NB4 (cell line): Measurements from ENCODE around the gene OSM.
A peak's percentile ranks its signal among the peaks of the same experiment; 100 is the strongest.

Source experiments
- DNase-seq: peaks from one replicate; pipeline ENCODE4 v3.0.0; 2010; ENCODE audit warnings: low read depth
- H3K4me3 ChIP-seq: one replicate; pipeline ENCODE4 v1.5.1; 2011; ENCODE audit warnings: mild to moderate bottlenecking, low read depth, low read length, moderate library complexity
- CTCF ChIP-seq: IDR thresholded peaks from one replicate; pipeline ENCODE4 v1.5.1; 2012; ENCODE audit warnings: low read depth, low read length
- MYC ChIP-seq: IDR thresholded peaks from 2 replicates; pipeline ENCODE4 v1.6.1; 2011; ENCODE audit warnings: low read depth, low read length
- POLR2A ChIP-seq: IDR thresholded peaks from 2 replicates; pipeline ENCODE4 v1.6.1; 2011; ENCODE audit warnings: mild to moderate bottlenecking; ENCODE audit not compliant: insufficient read length; ENCODE audit errors: extremely low read depth
- TF ChIP-seq, protein P1 (sequence below): IDR thresholded peaks from 2 replicates; pipeline ENCODE4 v1.6.1; 2011; ENCODE audit warnings: low read depth, low read length

Gene OSM

DNA sequence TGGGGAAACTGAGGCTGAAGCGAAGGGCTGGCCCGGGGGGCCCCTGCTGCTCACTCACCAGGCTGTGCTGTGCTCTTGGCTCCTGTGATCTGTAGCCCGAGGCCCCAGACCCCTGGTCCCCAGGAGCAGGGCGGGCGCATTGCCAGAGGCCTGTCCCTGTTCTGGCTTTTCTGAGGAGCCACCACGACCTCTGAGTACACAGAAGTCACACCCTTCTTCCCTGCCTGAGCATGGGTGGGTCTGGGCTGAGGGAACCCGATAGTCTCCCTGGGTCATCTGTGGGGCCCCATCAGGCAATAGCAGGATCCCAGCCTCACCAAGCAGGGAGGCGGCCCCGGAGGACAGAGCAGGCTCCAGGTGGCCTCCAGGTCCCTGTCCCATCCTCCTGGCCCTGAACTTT lies 17.5 kb upstream of the OSM start:
- H3K4me3 ChIP-seq = no peak overlapping the region
- no peak for DNase-seq
- no peak for TF ChIP-seq CTCF
- no peak for TF ChIP-seq POLR2A
- TF ChIP-seq MYC = no peak

GRCh38 chr22:30283342-30283741 lies 16.7 kb upstream of the OSM start:
- peak; percentile 35 for DNase-seq
- TF ChIP-seq POLR2A (no peak), CTCF (no peak), MYC (no peak)
- TF ChIP-seq, protein P1, sequence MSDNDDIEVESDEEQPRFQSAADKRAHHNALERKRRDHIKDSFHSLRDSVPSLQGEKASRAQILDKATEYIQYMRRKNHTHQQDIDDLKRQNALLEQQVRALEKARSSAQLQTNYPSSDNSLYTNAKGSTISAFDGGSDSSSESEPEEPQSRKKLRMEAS = no peak
- H3K4me3 ChIP-seq = no peak overlapping the region

- H3K4me3 ChIP-seq = no peak overlapping the region
- peak; percentile 68 for DNase-seq
- TF ChIP-seq, protein P1 = no peak
- TF ChIP-seq MYC (no peak), POLR2A (no peak), CTCF (no peak)
Observed at GRCh38 chr22:30282616-30283046, 16.0 kb upstream of the OSM start.

DNA sequence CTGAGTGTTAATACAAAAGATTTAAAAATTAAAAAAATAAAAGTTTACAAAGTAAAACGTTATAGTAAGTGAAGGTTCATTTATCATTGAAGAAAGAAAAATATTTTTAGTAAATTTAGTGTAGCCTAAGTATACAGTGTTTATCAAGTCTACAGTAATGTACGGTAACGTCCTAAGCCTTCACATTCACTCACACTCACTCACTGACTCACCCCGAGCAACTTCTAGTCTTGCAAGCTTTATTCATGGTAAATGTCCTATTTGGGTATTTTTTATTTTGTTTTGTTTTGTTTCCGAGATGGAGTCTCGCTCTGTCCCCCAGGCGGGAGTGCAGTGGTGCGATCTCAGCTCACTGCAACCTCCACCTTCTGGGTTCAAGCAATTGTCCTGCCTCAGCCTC lies 13.9 kb upstream of the OSM start:
- no peak for TF ChIP-seq MYC
- TF ChIP-seq POLR2A = no peak
- TF ChIP-seq, protein P1 = no peak
- TF ChIP-seq CTCF = no peak
- H3K4me3 ChIP-seq = no peak overlapping the region
- DNase-seq = no peak

- H3K4me3 ChIP-seq = no peak overlapping the region
- no peak for DNase-seq
- TF ChIP-seq, protein P1 = no peak
- no peak for TF ChIP-seq CTCF
- TF ChIP-seq MYC = no peak
- no peak for TF ChIP-seq POLR2A
Observed at GRCh38 chr22:30279932-30280331, 13.3 kb upstream of the OSM start.

DNA sequence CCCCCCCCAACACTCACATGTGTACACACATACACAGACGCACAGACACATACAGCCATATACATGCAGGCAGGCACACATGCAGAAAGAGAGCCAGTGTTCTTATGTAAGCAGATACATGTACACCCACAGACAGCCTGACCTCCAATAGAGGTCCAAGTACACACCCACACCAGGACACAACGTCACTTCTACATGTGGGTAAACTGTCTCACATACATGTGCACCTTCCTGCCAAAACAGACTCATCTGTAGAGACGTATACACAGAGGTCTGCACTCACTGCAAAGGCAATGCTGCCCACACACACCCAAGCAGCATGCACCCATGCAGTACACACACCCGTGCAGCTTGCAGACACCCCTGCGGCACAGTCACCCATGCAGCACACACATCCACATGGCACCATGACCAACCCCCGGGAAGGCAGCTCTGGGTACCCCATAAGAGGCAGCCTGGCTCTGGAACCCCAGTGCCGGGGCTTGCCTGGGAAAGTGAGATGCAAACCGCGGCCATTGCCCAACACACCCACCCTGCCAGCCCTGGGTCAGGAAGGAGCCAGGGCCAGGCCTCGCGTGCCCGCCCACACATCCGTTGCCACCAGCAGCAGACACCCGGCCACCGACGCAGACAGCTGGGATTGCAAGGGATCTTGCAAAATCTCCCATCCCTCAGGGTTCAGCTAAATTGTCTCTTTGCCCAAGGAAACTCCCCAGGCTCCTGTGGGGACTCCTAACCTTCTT lies 12.6 kb upstream of the OSM start:
- peak; percentile 95 for DNase-seq
- TF ChIP-seq POLR2A (no peak), CTCF (no peak), MYC (no peak; the same call in 1 of the 2 replicates)
- TF ChIP-seq, protein P1 = peak; percentile 29
- peak overlapping the region; percentile 16 for H3K4me3 ChIP-seq
